Keratinocyte (primary cell): ENCODE results near the gene MBD3L2. TPM values are rescaled to one million over a fixed set of nuclear protein-coding genes. Genes with fewer than 3 reads are reported as not detected.

ENCODE experiments used
- DNase-seq: peaks from one replicate; pipeline ENCODE4 v3.0.0-alpha.2; 2011; ENCODE audit warnings: low read depth, missing footprints, low spot score
- FAIRE-seq: peaks from 2 replicates; lab custom pipeline; 2011; peaks lifted over from hg19 to GRCh38; lab: Jason Lieb, UNC
- H2AFZ ChIP-seq: 2 replicates; pipeline ENCODE4 v1.6.0; 2012; ENCODE audit warnings: low read length, control low read depth, inconsistent platforms; ENCODE audit not compliant: control insufficient read depth
- H3K27ac ChIP-seq: 2 replicates; pipeline ENCODE4 v1.5.1; 2011; ENCODE audit warnings: low read length; ENCODE audit not compliant: control insufficient read depth, insufficient read depth
- H3K27me3 ChIP-seq: 3 replicates; pipeline ENCODE4 v1.6.0; 2011; ENCODE audit warnings: low read length; ENCODE audit not compliant: control insufficient read depth, insufficient read depth; ENCODE audit errors: extremely low read depth
- H3K36me3 ChIP-seq, 2 experiments: 2 replicates in 1 of 2; 3 replicates in 1 of 2; pipeline ENCODE4 v1.5.1; 2011; ENCODE audit warnings: low read length in 2 of 2, mild to moderate bottlenecking in 1 of 2; ENCODE audit not compliant: control insufficient read depth in 2 of 2, insufficient read depth in 2 of 2; ENCODE audit errors: extremely low read depth in 1 of 2
- H3K4me1 ChIP-seq: 3 replicates; pipeline ENCODE4 v1.5.1; 2011; ENCODE audit warnings: low read length; ENCODE audit not compliant: control insufficient read depth, insufficient read depth; ENCODE audit errors: extremely low read depth
- H3K4me2 ChIP-seq: 3 replicates; pipeline ENCODE4 v1.6.0; 2011; ENCODE audit warnings: low read depth, low read length; ENCODE audit not compliant: control insufficient read depth, insufficient read depth; ENCODE audit errors: extremely low read depth
- H3K4me3 ChIP-seq, 3 experiments: fragments of 200-600 bp in 1 of 3; sonication (generic) in 1 of 3; 2 replicates in 2 of 3; 3 replicates in 1 of 3; pipeline ENCODE4 v1.5.1; 2011 to 2016; ENCODE audit warnings: low read length in 3 of 3, mild to moderate bottlenecking in 3 of 3, control low read depth in 2 of 3, inconsistent platforms in 1 of 3, low read depth in 1 of 3, mixed read lengths in 1 of 3, mixed run types in 1 of 3, moderate library complexity in 1 of 3; ENCODE audit not compliant: control insufficient read depth in 2 of 3, insufficient read depth in 2 of 3; ENCODE audit errors: extremely low read depth in 1 of 3
- H3K79me2 ChIP-seq: 2 replicates; pipeline ENCODE4 v1.6.0; 2012; ENCODE audit warnings: low read length; ENCODE audit not compliant: control insufficient read depth, insufficient read depth
- H3K9ac ChIP-seq: 3 replicates; pipeline ENCODE4 v1.6.0; 2011; ENCODE audit warnings: low read length; ENCODE audit not compliant: control insufficient read depth, insufficient read depth; ENCODE audit errors: extremely low read depth
- H3K9me1 ChIP-seq: 3 replicates; pipeline ENCODE4 v1.6.0; 2011; ENCODE audit warnings: low read length; ENCODE audit not compliant: control insufficient read depth, insufficient read depth; ENCODE audit errors: extremely low read depth
- H3K9me3 ChIP-seq: 2 replicates; pipeline ENCODE4 v1.5.1; 2012; ENCODE audit warnings: low read depth, low read length; ENCODE audit not compliant: control insufficient read depth
- H4K20me1 ChIP-seq: 3 replicates; pipeline ENCODE4 v1.6.0; 2011; ENCODE audit warnings: low read length; ENCODE audit not compliant: control insufficient read depth, insufficient read depth; ENCODE audit errors: extremely low read depth
- CTCF ChIP-seq, 3 experiments: IDR thresholded peaks in 1 of 3; conservative IDR thresholded peaks in 1 of 3; optimal IDR thresholded peaks in 1 of 3; 2 replicates in 2 of 3; 3 replicates in 1 of 3; pipeline versions ENCODE3 to v1.5.1; 2011; ENCODE audit warnings: low read length in 3 of 3, mild to moderate bottlenecking in 3 of 3, moderate library complexity in 2 of 3, control low read depth in 1 of 3, inconsistent platforms in 1 of 3; ENCODE audit not compliant: insufficient read depth in 2 of 3; ENCODE audit errors: extremely low read depth in 1 of 3
- EZH2 ChIP-seq: IDR thresholded peaks from one replicate; pipeline ENCODE4 v1.6.1; 2012; ENCODE audit warnings: inconsistent platforms, mild to moderate bottlenecking, low read length, moderate library complexity
- dilution Hi-C: fragments of 300-500 bp; cut with MboI; formaldehyde crosslinking; loops from one replicate; pipeline ENCODE4 v1.7.0; 2020; ENCODE audit warnings: low sequenced_read_pairs; ENCODE audit not compliant: extremely low pct_ligation_motif_present
- polyA plus RNA-seq, 5 experiments: library from polyadenylated mRNA; depleted of rRNA in 3 of 5; stranded (reverse) in 3 of 5; stranded (forward) in 1 of 5; unstranded in 1 of 5; fragments of >200 nt; gene quantifications; 1 replicate in 1 of 5; 2 replicates in 3 of 5; 3 replicates in 1 of 5; pipeline versions ENCODE4 v1.2.1 to v1.2.3, GENCODE V29; 2011 to 2012; ENCODE audit warnings: missing spikeins in 2 of 5, low read depth in 1 of 5, low replicate concordance in 1 of 5

The MBD3L2 gene
- polyA plus RNA-seq, 1 donor (not counting 4 experiments of a cell fraction or from before 2014, with no cell fraction given), result not detected

GRCh38 chr19:7098701-7099596, 49.8 kb downstream of the MBD3L2 start:
- TF ChIP-seq EZH2 (no peak), CTCF (optimal IDR thresholded peaks at IDR 0.05 in 1 of 3, IDR thresholded peaks at IDR 0.05 in 1 of 3, conservative IDR thresholded peaks at IDR 0.05 in 1 of 3; ENCODE audit: extremely low read depth in 1 of 3, insufficient read depth in 2 of 3, low read length in 3 of 3) (no peak)
- H3K27ac ChIP-seq, result peak overlapping the region; percentile 78
- peak overlapping the region; percentile 99 for H2AFZ ChIP-seq
- H3K9me3 ChIP-seq, result peaks cover 3% of the 10 kb centered on the region
- no peaks in the 10 kb centered on the region for H4K20me1 ChIP-seq
- H3K4me1 ChIP-seq, result peaks cover 4% of the 10 kb centered on the region
- no peaks in the 10 kb centered on the region for H3K79me2 ChIP-seq
- FAIRE-seq, result peak; percentile 55
- peak overlapping the region; percentile 94 for H3K4me2 ChIP-seq
- peak; percentile 25 for DNase-seq
- dilution Hi-C loops, result no loop called here
- peak overlapping the region; percentile 81 to 88 (median 85) for H3K4me3 ChIP-seq
- no peaks in the 10 kb centered on the region for H3K27me3 ChIP-seq
- H3K36me3 ChIP-seq, result no peaks in the 10 kb centered on the region
- H3K9ac ChIP-seq, result peak overlapping the region; percentile 91
- no peaks in the 10 kb centered on the region for H3K9me1 ChIP-seq

- peak overlapping the region; percentile 91 for H3K9ac ChIP-seq
- no peak for FAIRE-seq
- H3K4me2 ChIP-seq, result peak overlapping the region; percentile 94
- no peaks in the 10 kb centered on the region for H3K27me3 ChIP-seq
- no peaks in the 10 kb centered on the region for H4K20me1 ChIP-seq
- H3K9me1 ChIP-seq, result no peaks in the 10 kb centered on the region
- no peak for TF ChIP-seq EZH2
- no peak for TF ChIP-seq CTCF (optimal IDR thresholded peaks at IDR 0.05 in 1 of 3, IDR thresholded peaks at IDR 0.05 in 1 of 3, conservative IDR thresholded peaks at IDR 0.05 in 1 of 3; ENCODE audit: extremely low read depth in 1 of 3, insufficient read depth in 2 of 3, low read length in 3 of 3)
- H3K4me3 ChIP-seq, result peak overlapping the region; percentile 81 to 88 (median 85)
- no peaks in the 10 kb centered on the region for H3K36me3 ChIP-seq
- H3K27ac ChIP-seq, result peak overlapping the region; percentile 26
- DNase-seq, result no peak
- peaks cover 3% of the 10 kb centered on the region for H3K9me3 ChIP-seq
- dilution Hi-C loops, result no loop called here
- peaks cover 4% of the 10 kb centered on the region for H3K4me1 ChIP-seq
- no peaks in the 10 kb centered on the region for H3K79me2 ChIP-seq
- peak overlapping the region; percentile 99 for H2AFZ ChIP-seq
Observed at GRCh38 chr19:7099597-7099921, 50.4 kb downstream of the MBD3L2 start.

Other genes starting within 250 kb of the MBD3L2 start
- 0.04 TPM in 1 of 3 replicates, not detected in the others for gene ADGRE1, start 161.7 kb upstream of the MBD3L2 start, polyA plus RNA-seq
- gene MBD3L2B, start 27.9 kb upstream of the MBD3L2 start, polyA plus RNA-seq, result not detected in 3 replicates
- gene MBD3L5, start 18.7 kb upstream of the MBD3L2 start, polyA plus RNA-seq, result not detected in 3 replicates
- gene MBD3L4, start 9.1 kb upstream of the MBD3L2 start, polyA plus RNA-seq, result not detected in 3 replicates
- gene MBD3L3, start 9.4 kb downstream of the MBD3L2 start, polyA plus RNA-seq, result not detected in 3 replicates
- 2.7 to 3.3 TPM (median 3.0 TPM) in 3 replicates for gene ZNF557, start 20.4 kb downstream of the MBD3L2 start, polyA plus RNA-seq
- gene INSR, start 245.1 kb downstream of the MBD3L2 start, polyA plus RNA-seq, result 0.98 to 1.9 TPM (median 1.2 TPM) in 3 replicates